Pulmonary artery endothelial cell (primary cell): Measurements from ENCODE around the gene FURIN. TPM values are rescaled to one million over a fixed set of nuclear protein-coding genes. Genes with fewer than 3 reads are reported as not detected.

Experiments used
- total RNA-seq: library from RNA; depleted of rRNA; stranded (reverse); fragments of >200 nt; gene quantifications from 2 replicates; pipeline ENCODE4 v1.2.3, GENCODE V29; 2014

Gene FURIN
- total RNA-seq, 1 donor from 2014 or later, result 73.1 TPM

Other genes with a start within 250 kb of the FURIN start
- gene BLM, start 151.2 kb upstream of the FURIN start, total RNA-seq, result 6.5 and 9.0 TPM in 2 replicates
- gene FES, start 15.9 kb downstream of the FURIN start, total RNA-seq, result 60.5 and 76.2 TPM in 2 replicates
- gene MAN2A2, start 34.7 kb downstream of the FURIN start, total RNA-seq, result 19.8 and 31.8 TPM in 2 replicates
- gene HDDC3, start 64.0 kb downstream of the FURIN start, total RNA-seq, result 17.1 and 17.7 TPM in 2 replicates
- gene UNC45A, start 66.7 kb downstream of the FURIN start, total RNA-seq, result 129 and 143 TPM in 2 replicates
- gene RCCD1, start 86.3 kb downstream of the FURIN start, total RNA-seq, result 9.5 and 10.7 TPM in 2 replicates
- gene PRC1, start 125.9 kb downstream of the FURIN start, total RNA-seq, result 139 and 270 TPM in 2 replicates
- 14.1 and 14.9 TPM in 2 replicates for gene VPS33B, start 154.0 kb downstream of the FURIN start, total RNA-seq
- gene SV2B, start 231.7 kb downstream of the FURIN start, total RNA-seq, result not detected in 2 replicates